HG03442 (cell line): ENCODE data around the gene POU2F2.

ENCODE experiments used
- ATAC-seq: cut with Tn5 transposase; IDR thresholded peaks from one replicate; pipeline ENCODE4 v1.9.1; 2021; ENCODE audit warnings: mild to moderate bottlenecking, moderate library complexity; ENCODE audit not compliant: unreplicated experiment

Gene POU2F2

GRCh38 chr19:42155796-42156195 is 23.6 kb upstream of the POU2F2 start:
- ATAC-seq, result no peak

GRCh38 chr19:42154471-42155323 is 22.5 kb upstream of the POU2F2 start:
- ATAC-seq, result no peak

DNA sequence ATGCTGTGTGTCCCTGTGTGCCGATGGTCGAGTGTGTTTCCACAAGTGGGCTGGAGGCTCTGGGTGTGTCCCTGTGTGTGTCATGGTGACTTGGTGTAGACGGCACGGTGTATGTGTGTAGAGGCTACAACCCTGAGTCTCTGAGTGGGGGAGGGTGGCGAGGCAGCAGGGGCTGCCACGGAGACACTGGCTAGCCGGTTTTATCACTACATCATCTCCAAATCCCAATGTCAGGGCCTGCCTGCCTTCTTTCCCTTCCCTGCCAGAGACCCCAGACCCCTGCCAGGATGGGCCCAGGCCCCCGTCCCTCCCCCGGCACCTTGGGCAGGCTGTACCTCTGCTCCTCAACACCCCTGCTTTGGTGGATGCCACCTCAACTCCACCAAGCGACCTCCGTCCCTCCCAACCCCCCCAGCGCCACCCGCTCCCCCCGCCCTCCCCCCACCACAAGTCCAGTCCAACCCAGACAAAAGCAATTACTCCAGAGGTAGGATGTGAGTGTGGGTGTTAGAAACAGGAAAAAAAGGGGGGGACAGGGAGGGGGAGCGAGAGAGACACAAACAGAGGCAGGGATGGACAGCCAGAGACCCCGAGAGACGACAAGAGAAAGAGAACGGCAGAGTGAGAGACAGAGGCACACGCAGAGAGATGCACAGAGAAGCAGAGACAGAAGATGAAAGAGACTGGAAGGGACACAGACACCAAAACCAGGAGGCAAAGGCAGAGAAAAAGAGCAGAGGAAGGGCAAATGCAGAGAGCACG is 21.6 kb upstream of the POU2F2 start:
- no peak for ATAC-seq

GRCh38 chr19:42152910-42153671 is 20.8 kb upstream of the POU2F2 start:
- ATAC-seq, result no peak

DNA sequence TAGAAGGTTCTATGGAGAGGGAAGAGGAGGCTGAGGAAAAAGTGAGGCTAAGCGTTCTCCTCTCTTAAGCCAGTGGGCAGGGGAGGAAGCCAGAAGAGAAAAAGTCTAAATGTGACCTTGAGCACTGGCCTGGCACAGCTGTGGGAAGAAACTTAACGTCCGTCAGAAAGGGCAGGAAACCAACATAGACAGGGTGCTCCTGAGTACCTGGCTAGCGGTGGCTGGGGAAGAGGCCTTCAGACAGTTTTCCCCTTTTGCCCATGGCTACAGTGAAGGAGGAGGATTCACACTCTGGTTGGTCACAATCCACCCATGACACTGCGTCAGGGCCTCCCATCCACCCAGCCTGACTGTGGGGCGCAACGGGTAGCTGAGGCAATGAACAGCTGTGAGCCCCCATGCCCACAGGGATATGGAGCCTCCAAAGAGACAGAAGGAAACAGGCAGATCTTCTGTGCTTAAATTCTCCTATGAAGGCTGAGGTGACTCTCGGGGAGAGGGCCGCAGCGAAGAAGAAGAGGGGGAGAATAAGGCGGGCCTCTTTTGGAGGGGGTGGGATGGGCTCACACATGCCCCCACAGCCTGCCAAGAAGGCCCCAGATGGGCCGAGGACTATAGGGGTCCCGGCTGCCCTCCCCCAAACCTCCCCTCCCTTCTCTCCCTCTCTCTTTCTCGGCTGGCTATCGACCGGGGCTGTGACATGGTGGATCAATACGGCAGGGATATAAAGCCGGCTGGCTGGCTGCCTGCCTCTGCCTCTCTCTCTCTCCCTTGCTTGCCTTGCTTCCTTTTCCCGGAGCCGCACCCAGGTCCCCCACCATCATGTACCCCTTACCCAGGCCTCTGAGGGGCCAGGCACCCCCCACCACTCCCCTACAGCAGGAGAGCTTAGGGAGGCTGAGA is 19.8 kb upstream of the POU2F2 start:
- no peak for ATAC-seq

DNA sequence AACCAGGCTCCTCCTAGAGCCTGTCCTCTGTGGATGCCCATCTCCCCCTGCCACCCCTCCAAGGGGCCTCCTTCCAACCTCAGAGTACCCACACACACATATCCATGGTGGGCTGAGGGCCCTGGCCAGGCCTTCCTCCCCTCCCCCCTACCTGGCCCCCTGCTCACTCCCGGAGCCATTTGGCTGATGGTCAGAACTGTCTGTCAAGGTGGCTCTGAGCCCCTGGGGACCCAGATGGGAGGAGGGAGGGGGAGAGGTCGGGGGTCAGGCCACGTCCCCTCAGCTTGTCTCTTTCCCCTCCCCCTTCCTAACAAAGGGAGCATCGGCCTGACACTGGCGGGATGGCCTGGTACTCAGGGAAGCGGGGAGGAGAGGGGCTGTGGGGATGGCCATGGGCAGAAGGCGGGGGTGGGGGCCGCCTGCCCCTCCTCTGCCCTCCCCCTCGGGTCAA is 18.7 kb upstream of the POU2F2 start:
- ATAC-seq, result no peak

- ATAC-seq, result no peak
Measured at GRCh38 chr19:42150364-42150763, 18.1 kb upstream of the POU2F2 start.

DNA sequence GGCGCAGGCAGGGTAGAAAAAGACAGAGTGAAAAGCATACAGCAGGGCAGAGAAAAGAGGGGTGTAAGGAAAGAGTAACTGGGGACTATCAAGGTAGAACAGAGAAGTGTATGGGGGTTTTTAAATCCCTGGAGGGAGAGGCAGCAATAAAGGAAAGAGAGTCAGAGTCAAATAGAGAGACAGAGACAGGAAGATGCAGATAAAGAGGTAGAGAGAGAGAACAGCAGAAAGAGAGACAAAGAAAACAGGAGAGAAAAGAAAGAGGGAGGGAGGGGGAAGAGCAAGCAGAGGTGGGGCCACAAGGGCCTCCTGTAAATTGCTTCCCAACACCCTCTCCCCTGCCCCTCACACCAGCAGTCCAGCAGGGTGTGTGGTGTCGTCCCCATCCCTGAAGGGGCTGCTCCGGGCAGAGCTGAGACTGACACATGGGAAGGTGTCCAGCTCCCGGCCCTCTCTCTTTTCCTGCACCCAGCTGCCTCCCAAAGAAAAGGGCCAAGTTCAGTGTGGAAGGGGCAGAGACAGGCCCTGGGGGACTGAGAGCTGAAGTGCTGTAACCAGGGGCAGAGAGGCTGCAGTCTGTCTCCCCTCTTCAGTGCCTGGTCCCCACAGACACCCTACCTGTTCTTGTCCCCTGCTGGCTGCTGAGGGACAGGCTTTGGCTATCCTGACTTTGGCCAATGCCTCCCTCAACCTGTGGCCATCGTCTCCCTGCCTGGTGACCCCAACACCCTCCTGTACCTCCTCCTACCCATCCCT is 17.4 kb upstream of the POU2F2 start:
- ATAC-seq, result no peak

GRCh38 chr19:42148266-42148665 is 16.0 kb upstream of the POU2F2 start:
- no peak for ATAC-seq

DNA sequence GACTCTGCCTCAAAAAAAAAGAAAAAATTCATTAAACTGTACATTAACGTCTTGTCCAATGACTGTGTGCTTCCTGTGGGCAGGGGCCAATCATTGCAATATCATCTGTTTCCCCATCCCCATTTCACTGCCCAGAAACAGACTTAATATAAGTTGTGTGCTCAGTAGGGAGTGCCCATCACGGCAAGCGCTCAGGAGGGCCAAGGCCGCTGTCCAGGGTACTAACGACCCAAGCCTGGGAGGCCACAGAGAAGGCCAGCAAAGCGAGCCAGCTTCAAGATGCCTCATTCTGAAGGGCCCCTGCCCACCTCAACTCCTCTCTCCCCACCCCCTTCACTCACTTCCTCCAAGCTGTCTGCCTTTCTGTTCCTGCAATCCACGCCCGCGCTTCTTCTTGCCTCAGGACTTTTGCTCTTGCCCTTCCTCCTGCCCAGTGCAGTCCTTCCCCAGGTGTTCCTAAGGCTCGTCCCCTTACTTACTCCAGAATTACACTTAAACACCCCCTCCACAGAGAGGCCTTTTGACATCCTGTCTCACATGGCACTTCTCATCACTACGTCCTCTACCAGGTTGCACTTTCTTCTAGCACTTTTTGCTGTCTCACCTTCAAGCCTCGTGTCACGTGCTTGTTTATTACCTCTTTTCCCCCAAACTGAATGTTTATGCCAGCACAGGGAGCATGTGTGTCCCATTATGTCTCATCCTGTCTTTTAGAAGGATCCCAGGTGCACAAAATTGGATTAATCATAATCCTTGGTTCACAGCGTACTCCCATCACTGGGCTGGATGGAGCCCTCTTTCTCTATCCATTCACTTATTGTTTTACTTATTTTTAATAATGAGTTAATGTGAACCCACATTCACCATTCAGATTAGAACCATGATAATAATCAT is 11.3 kb upstream of the POU2F2 start:
- no peak for ATAC-seq

- no peak for ATAC-seq
Measured at GRCh38 chr19:42140125-42140754, 8.0 kb upstream of the POU2F2 start.

- no peak for ATAC-seq
Measured at GRCh38 chr19:42134535-42135070, 2.4 kb upstream of the POU2F2 start.

DNA sequence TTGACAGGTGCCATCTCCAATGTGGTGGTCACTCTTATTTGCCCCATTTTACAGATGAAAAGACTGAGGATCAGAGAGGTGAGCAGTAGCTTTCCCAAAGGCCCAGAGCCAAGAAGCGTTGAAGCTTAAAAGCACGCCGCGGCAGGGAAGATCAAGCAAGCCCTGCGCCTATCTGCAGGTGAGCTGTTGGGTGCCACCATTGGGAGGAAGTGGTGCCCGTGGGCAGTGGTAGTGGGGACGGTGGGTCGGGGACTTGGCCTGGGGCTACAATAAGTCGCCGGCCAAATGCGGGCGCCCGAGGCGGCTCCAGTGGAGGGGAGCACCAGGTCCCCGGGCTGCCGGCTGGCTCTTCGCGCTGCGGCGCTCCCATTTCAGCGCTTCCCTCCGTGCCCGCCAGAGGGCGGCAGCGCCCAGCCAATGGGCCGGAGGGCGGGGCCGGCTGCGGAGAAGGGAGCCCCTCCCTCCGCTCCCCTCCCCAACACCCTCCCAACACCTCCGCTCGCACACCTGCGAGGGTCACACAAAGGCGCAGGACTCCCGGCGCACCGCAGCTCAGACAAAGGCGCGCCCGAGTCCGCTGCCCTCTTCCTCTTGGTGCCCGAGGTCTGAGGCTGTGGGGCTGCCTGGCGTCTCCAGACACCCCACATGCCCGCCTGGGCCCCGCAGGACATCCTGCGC is 744 bp upstream of the POU2F2 start:
- peak; percentile 33 for ATAC-seq

GRCh38 chr19:42131149-42132029 is 857 bp downstream of the POU2F2 start:
- no peak for ATAC-seq

DNA sequence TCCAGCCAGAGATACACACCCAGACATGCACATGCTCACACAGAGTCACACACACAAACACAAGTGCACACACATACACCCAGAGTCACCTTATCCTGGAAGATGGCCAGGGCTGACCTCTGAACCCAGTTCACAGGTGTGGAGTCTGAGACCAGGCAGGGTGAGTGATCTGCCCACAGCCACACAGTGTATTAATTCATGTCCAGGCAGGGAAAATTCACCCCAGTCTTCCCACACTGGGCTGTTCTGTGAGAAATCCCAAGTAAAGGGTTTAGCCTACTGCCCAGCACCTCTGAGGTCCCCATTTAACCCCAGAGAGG is 2.0 kb downstream of the POU2F2 start:
- ATAC-seq, result no peak

DNA sequence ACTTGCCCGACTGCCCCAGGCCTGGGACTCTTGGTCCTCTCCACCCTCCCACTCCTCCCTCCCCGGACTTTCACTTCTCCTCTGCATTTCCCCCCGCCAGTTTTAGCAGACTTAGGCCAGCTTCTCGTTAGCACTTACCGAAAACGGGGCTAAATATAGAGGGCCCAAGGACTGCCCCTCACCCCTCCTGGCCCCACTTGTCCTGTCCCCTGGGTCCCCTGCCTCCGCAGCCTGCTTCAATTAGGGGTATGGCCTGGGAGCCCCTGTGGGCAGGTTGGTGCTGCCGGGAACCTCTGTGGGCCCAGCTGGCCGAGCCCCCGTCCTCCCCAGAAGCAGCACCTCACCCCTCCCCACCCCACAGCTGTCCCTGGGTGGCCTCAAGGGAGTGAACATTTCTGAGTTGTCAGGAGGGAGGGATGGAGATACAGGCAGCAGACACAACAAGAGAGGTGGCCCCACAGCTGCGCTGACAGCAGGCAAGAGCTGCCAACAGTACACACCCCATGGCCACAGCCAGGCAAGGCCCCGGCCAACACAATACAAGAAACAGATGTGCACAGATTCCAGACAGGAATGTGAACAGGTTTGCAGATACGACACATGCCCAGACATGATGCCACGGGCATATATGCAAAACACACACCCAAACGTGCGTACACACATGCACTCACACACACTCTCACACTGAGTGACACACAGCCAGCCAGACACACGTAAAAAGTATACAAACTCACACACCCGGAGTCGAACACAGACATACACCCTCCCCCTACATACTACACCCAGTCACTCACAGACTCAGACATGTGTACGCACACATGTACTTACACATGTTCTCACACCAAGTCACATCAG is 2.6 kb downstream of the POU2F2 start:
- peak; percentile 41 for ATAC-seq
